K562 (cell line): ENCODE measurements around the gene SERBP1. TPM values are rescaled to one million over a fixed set of nuclear protein-coding genes. Genes with fewer than 3 reads are reported as not detected.

Experiments
- ATAC-seq: fragments of 200-7000 bp; cut with Tn5 transposase; 3 replicates; pipeline ENCODE4 v1.9.1; 2020; ENCODE audit warnings: moderate library complexity
- BruUV-seq: library from RNA; stranded (reverse); fragments of 400-500 nt; replicated peaks from 2 replicates; lab custom pipeline; 2021; lab: Mats Ljungman, UMichigan
- CTCF ChIA-PET: fragments of 300-600 bp; formaldehyde crosslinking; extraction: SDS; loops from one replicate; lab custom pipeline; 2021; ENCODE audit warnings: low intra/inter-chr PET ratio; lab: Yijun Ruan, JAX
- POLR2A ChIA-PET: fragments of 300-600, 350-650 bp; sonication (Branson Sonifier 250); formaldehyde crosslinking; extraction: SDS; loops from one replicate; lab custom pipeline; 2021; ENCODE audit warnings: antibody characterized with exemption, inconsistent platforms; lab: Yijun Ruan, JAX
- DNase-seq, 4 experiments: peaks; one replicate each; pipeline versions ENCODE4 v3.0.0 to v3.0.0-alpha.2; 2011 to 2018; ENCODE audit warnings: low spot score in 3 of 4, mixed read lengths in 3 of 4; ENCODE audit errors: extremely low read depth in 1 of 4
- FAIRE-seq: peaks from 2 replicates; lab custom pipeline; 2011; peaks lifted over from hg19 to GRCh38; lab: Jason Lieb, UNC
- H2AFZ ChIP-seq: 2 replicates; pipeline ENCODE4 v1.6.0; 2011; ENCODE audit warnings: low read depth, low read length, control low read depth, inconsistent platforms
- H3K27ac ChIP-seq: fragments of 200-600 bp; 3 replicates; pipeline ENCODE4 v1.8.0; 2011; ENCODE audit warnings: low read depth, mild to moderate bottlenecking, control low read depth, inconsistent platforms, low read length, moderate library complexity, mixed read lengths; ENCODE audit errors: extremely low read depth
- H3K27me3 ChIP-seq, 2 experiments: fragments of 300-600 bp in 1 of 2; 2 replicates in 1 of 2; 3 replicates in 1 of 2; pipeline versions ENCODE4 v1.6.0 to v1.8.0; 2011; ENCODE audit warnings: inconsistent platforms in 2 of 2, low read length in 2 of 2, mild to moderate bottlenecking in 1 of 2, mixed read lengths in 1 of 2, moderate library complexity in 1 of 2; ENCODE audit not compliant: control insufficient read depth in 2 of 2, insufficient read depth in 2 of 2
- H3K36me3 ChIP-seq: fragments of 300-600 bp; 3 replicates; pipeline ENCODE4 v1.8.0; 2011; ENCODE audit warnings: mild to moderate bottlenecking, low read length, inconsistent platforms; ENCODE audit not compliant: control insufficient read depth, insufficient read depth
- H3K4me1 ChIP-seq, 2 experiments: fragments of 200-600 bp in 1 of 2; replicated peaks in 1 of 2; 2 replicates in 1 of 2; 3 replicates in 1 of 2; pipeline versions ENCODE4 v1.5.1 to v1.8.0; 2011; ENCODE audit warnings: inconsistent platforms in 2 of 2, low read length in 2 of 2, mild to moderate bottlenecking in 1 of 2, mixed read lengths in 1 of 2, moderate library complexity in 1 of 2; ENCODE audit not compliant: control insufficient read depth in 2 of 2, insufficient read depth in 2 of 2
- H3K4me2 ChIP-seq: 2 replicates; pipeline ENCODE4 v1.6.1; 2011; ENCODE audit warnings: low read length, control low read depth, inconsistent platforms, mixed read lengths; ENCODE audit not compliant: insufficient read depth
- H3K4me3 ChIP-seq: fragments of 200-600 bp; sonication (generic), shearing (Covaris generic); 2 replicates; pipeline ENCODE4 v1.5.1; 2016; ENCODE audit warnings: control low read depth, inconsistent platforms
- H3K79me2 ChIP-seq: fragments of 200-600 bp; 3 replicates; pipeline ENCODE4 v1.8.0; 2011; ENCODE audit warnings: low read length, inconsistent platforms; ENCODE audit not compliant: control insufficient read depth, insufficient read depth
- H3K9ac ChIP-seq, 2 experiments: 2 replicates each; pipeline versions ENCODE4 v1.6.0 to v1.6.1; 2011; ENCODE audit warnings: low read depth in 2 of 2, low read length in 2 of 2, control low read depth in 1 of 2, inconsistent platforms in 1 of 2, mild to moderate bottlenecking in 1 of 2, mixed read lengths in 1 of 2; ENCODE audit not compliant: insufficient read depth in 1 of 2
- H3K9me1 ChIP-seq: one replicate; pipeline ENCODE4 v1.6.0; 2011; ENCODE audit warnings: inconsistent platforms, mild to moderate bottlenecking, low read length, moderate library complexity; ENCODE audit not compliant: control insufficient read depth, insufficient read depth
- H3K9me3 ChIP-seq: replicated peaks from 2 replicates; pipeline ENCODE4 v1.5.1; 2011; ENCODE audit warnings: low read depth, low read length, inconsistent platforms; ENCODE audit not compliant: control insufficient read depth, insufficient read depth
- H4K20me1 ChIP-seq: replicated peaks from 2 replicates; pipeline ENCODE4 v1.6.1; 2011; ENCODE audit warnings: low read length, inconsistent platforms, mixed read lengths; ENCODE audit not compliant: control insufficient read depth, insufficient read depth
- CTCFL ChIP-seq: IDR thresholded peaks from 2 replicates; pipeline ENCODE4 v1.6.1; 2011; ENCODE audit warnings: borderline replicate concordance, low read depth, mild to moderate bottlenecking, moderate library complexity, low read length; ENCODE audit not compliant: insufficient read depth, poor library complexity, severe bottlenecking
- FOXJ3 ChIP-seq: sonication (generic); formaldehyde crosslinking; IDR thresholded peaks from 2 replicates; pipeline ENCODE4 v1.4.0; 2020; ENCODE audit warnings: mild to moderate bottlenecking, missing genetic modification reagents
- GTF2E2 ChIP-seq: fragments of 200-800 bp; sonication (Bioruptor generic); IDR thresholded peaks from 2 replicates; pipeline ENCODE4 v1.6.1; 2016; ENCODE audit warnings: missing genetic modification characterization, missing compliant biosample characterization
- HEY1 ChIP-seq: fragments of 250-450 bp; sonication (Bioruptor Pico); IDR thresholded peaks from 2 replicates; pipeline ENCODE4 v1.5.0; 2020; ENCODE audit warnings: mild to moderate bottlenecking, moderate library complexity, borderline replicate concordance
- NEUROD1 ChIP-seq: fragments of 150-350 bp; IDR thresholded peaks from 2 replicates; pipeline ENCODE4 v1.6.1; 2014; ENCODE audit warnings: borderline replicate concordance, low read length, low read depth; ENCODE audit not compliant: partially characterized antibody
- POU5F1 ChIP-seq: fragments of 150-350 bp; IDR thresholded peaks from 2 replicates; pipeline ENCODE4 v1.6.1; 2014; ENCODE audit warnings: borderline replicate concordance, low read length, low read depth, mild to moderate bottlenecking; ENCODE audit not compliant: partially characterized antibody
- SOX6 ChIP-seq: fragments of 450-650 bp; IDR thresholded peaks from 2 replicates; pipeline ENCODE4 v1.6.1; 2014; ENCODE audit warnings: mild to moderate bottlenecking
- SREBF2 ChIP-seq: sonication (generic); formaldehyde crosslinking; IDR thresholded peaks from 2 replicates; pipeline ENCODE4 v1.4.0; 2020; ENCODE audit warnings: mild to moderate bottlenecking, missing genetic modification reagents
- ZBTB7A ChIP-seq: IDR thresholded peaks from 2 replicates; pipeline ENCODE4 v1.6.1; 2011; ENCODE audit warnings: low read depth, mild to moderate bottlenecking, low read length, moderate library complexity, borderline replicate concordance; ENCODE audit not compliant: control insufficient read depth
- ZNF347 ChIP-seq: fragments of 450-650 bp; formaldehyde crosslinking; IDR thresholded peaks from 2 replicates; pipeline ENCODE4 v1.4.0; 2020; ENCODE audit warnings: low read depth, mild to moderate bottlenecking, moderate library complexity
- ZNF449 ChIP-seq: fragments of 250-450 bp; sonication (Bioruptor Pico); IDR thresholded peaks from 2 replicates; pipeline ENCODE4 v1.8.0; 2022; ENCODE audit warnings: moderate library complexity, mild to moderate bottlenecking, inconsistent platforms
- WGBS: fragments of 100-300 bp; shearing (Covaris generic); methylation state at CpG from one replicate; pipeline ENCODE4 v1.1.6; 2016; ENCODE audit warnings: low coverage, mixed read lengths; ENCODE audit not compliant: insufficient coverage; ENCODE audit errors: missing lambda C conversion rate; 5-methylcytosine and 5-hydroxymethylcytosine counted together
- in situ Hi-C: fragments of 300-500 bp; cut with MboI; formaldehyde crosslinking; loops from 4 replicates; pipeline ENCODE4 v1.15.0; 2018; ENCODE audit warnings: inconsistent platforms, mixed read lengths
- intact Hi-C: fragments of 100-400 bp; cut with micrococcal nuclease; formaldehyde crosslinking; loops from 2 replicates; pipeline ENCODE4 v1.14.2; 2022
- polyA plus RNA-seq, 8 experiments: library from polyadenylated mRNA; depleted of rRNA in 4 of 8; stranded (reverse) in 5 of 8; unstranded in 3 of 8; fragments of >200 nt; fragmentation: Nextera tagmentation in 2 of 8; fragmentation: Illumina TruSeq in 1 of 8; extraction: Ambion mirVana in 2 of 8; extraction: Trizol in 1 of 8; gene quantifications; 2 replicates each; pipeline versions ENCODE4 v1.2.1 to v1.2.3, GENCODE V29; 2011 to 2014; ENCODE audit warnings: inconsistent platforms in 1 of 8, missing spikeins in 1 of 8
- total RNA-seq, 7 experiments: library from RNA; depleted of rRNA in 6 of 7; stranded (reverse); fragments of >200 nt in 6 of 7; fragmentation: Illumina TruSeq in 2 of 7; extraction: Trizol in 2 of 7; gene quantifications; 2 replicates each; pipeline versions ENCODE4 v1.2.1 to v1.2.3, GENCODE V29; 2011 to 2021; ENCODE audit warnings: low replicate concordance in 1 of 7
- TF ChIP-seq, protein P1 (sequence below): sonication (generic); formaldehyde crosslinking; IDR thresholded peaks from 2 replicates; pipeline ENCODE4 v1.5.0; 2020; ENCODE audit warnings: missing genetic modification reagents

Gene SERBP1
- total and polyA plus RNA-seq, 9 of the 15 experiments (the other 6 are each of a cell fraction or from before 2014, with no cell fraction given), result 79.9 to 761 (median 464) TPM

DNA sequence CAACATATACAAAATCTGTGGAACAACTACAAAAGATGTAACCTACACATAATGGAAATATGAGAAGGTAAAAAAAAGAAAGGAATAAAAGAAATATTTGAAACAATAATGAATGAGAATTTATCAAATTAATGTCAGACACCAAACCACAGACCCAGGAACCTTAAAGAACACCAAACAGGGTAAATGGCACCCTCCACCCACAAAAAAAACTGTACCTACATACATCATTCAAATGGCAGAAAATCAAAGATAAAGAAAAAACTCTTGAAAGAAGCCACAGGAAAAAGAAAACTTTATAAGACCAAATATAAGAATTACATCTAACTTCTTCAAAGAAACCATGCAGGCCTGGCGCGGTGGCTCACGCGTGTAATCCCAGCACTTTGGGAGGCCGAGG, 68.6 kb downstream of the SERBP1 start:
- Histone ChIP-seq H3K9ac (no peak overlapping the region), H2AFZ (no peak overlapping the region), H3K9me1 (no peaks in the 10 kb centered on the region), H3K9me3 (no peaks in the 10 kb centered on the region), H3K27me3 (no peaks in the 10 kb centered on the region), H3K4me3 (no peak overlapping the region), H3K4me1 (peaks cover 1 to 3% of the 10 kb centered on the region in 2 experiments; a peak in 2 of 5 replicates), H3K27ac (no peak overlapping the region), H3K36me3 (no peaks in the 10 kb centered on the region), H3K79me2 (no peaks in the 10 kb centered on the region), H4K20me1 (no peaks in the 10 kb centered on the region), H3K4me2 (no peak overlapping the region)
- TF ChIP-seq SOX6, result no peak
- TF ChIP-seq FOXJ3, result no peak
- intact Hi-C loops (no loop called here), in situ Hi-C loops (no loop called here)
- DNase-seq, result no peak
- WGBS, result 89% methylated on average over 5 of the region's 5 CpGs
- BruUV-seq, result no TSS peak
- no peak for ATAC-seq
- no peak for FAIRE-seq
- ChIA-PET POLR2A (no interaction called here), CTCF (no interaction called here)

GRCh38 chr1:67359592-67359991, 70.6 kb downstream of the SERBP1 start:
- Histone ChIP-seq H3K27me3 (no peaks in the 10 kb centered on the region), H3K9me1 (no peaks in the 10 kb centered on the region), H3K4me3 (no peak overlapping the region), H3K4me1 (peaks cover 9 to 13% of the 10 kb centered on the region in 2 experiments; a peak in 4 of 5 replicates), H3K27ac (no peak overlapping the region), H3K79me2 (no peaks in the 10 kb centered on the region), H3K9ac (no peak overlapping the region), H3K4me2 (no peak overlapping the region), H3K9me3 (no peaks in the 10 kb centered on the region), H3K36me3 (no peaks in the 10 kb centered on the region), H2AFZ (no peak overlapping the region), H4K20me1 (no peaks in the 10 kb centered on the region)
- intact Hi-C loops (no loop called here), in situ Hi-C loops (no loop called here)
- no peak for ATAC-seq
- ChIA-PET POLR2A (no interaction called here), CTCF (no interaction called here)
- DNase-seq, result no peak
- no TSS peak for BruUV-seq
- 55% methylated on average over 1 of the region's 1 CpG for WGBS
- FAIRE-seq, result no peak
- TF ChIP-seq HEY1 (CRISPR knock-in tag) (no peak), POU5F1 (no peak), ZNF347 (CRISPR knock-in tag) (no peak), ZNF449 (no peak), CTCFL (no peak), ZBTB7A (no peak), SREBF2 (CRISPR knock-in tag) (no peak), NEUROD1 (no peak), GTF2E2 (tag) (no peak)
- TF ChIP-seq, protein P1, sequence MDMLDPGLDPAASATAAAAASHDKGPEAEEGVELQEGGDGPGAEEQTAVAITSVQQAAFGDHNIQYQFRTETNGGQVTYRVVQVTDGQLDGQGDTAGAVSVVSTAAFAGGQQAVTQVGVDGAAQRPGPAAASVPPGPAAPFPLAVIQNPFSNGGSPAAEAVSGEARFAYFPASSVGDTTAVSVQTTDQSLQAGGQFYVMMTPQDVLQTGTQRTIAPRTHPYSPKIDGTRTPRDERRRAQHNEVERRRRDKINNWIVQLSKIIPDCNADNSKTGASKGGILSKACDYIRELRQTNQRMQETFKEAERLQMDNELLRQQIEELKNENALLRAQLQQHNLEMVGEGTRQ (CRISPR knock-in tag), result no peak
